Measurements from ENCODE around the gene NBEAL1. TPM values are rescaled to one million over a fixed set of nuclear protein-coding genes. Genes with fewer than 3 reads are reported as not detected.

Gene NBEAL1
- total and polyA plus RNA-seq, 7 experiments from 2014 or later = 6.2 to 15.9 (median 11.8) TPM

DNA sequence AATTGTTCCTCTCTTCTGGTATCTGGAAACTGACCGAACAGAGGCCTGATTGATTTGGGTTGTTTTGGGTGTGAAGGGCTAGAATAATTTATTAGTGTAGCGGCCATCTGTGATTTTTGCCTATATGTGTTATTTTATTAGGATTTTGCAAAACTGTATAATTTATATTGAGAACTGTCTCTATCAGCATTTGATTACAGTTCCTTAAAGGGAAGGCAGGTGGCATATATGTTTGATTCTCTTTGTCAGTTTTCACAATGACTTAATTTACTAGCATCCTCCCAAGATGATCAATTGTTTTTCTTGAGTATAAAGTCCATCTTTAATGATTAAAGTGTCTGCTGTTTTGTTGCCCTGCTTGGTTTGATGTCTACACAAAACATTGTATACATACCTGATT, 4.5 kb downstream of the NBEAL1 start:
- peaks cover 18 to 44% (median 34%) of the 10 kb centered on the region in 7 donors for H3K4me1 Mint-ChIP-seq
- Histone ChIP-seq H3K4me3 (ENCODE audit: low read length) (no peak overlapping the region), H3K27me3 (ENCODE audit: control insufficient read depth in 2 of 2, insufficient read depth in 2 of 2, low read length in 2 of 2) (no peaks in the 10 kb centered on the region), H3K36me3 (ENCODE audit: control insufficient read depth in 2 of 3, insufficient read depth in 3 of 3, low read length in 3 of 3) (peaks cover 0 to 8% (median 0%) of the 10 kb centered on the region in 3 experiments), H3K4me1 (ENCODE audit: control insufficient read depth in 2 of 2, insufficient read depth in 2 of 2, low read length in 2 of 2) (peaks cover 5 to 10% of the 10 kb centered on the region in 2 donors), H3K9me3 (ENCODE audit: control insufficient read depth in 2 of 3, low read length in 3 of 3) (no peaks in the 10 kb centered on the region), H3K27ac (ENCODE audit: low read depth, low read length) (no peak overlapping the region)
- DNase-seq (no peak), ATAC-seq (no peak)
- intact Hi-C loops (cut with micrococcal nuclease) = loop anchor here in 1 of 2 donors (10.0 kb wide), 1 partner anchor 984 kb away; the partner anchor contains the start of gene FZD7
- H3K27ac Mint-ChIP-seq = peak overlapping the region in 2 of 9 donors; percentile 18 to 70
- CTCF ChIA-PET = no interaction called here
- H3K4me3 Mint-ChIP-seq = peak overlapping the region in 2 of 10 donors; percentile 11 to 17
- H3K27me3 Mint-ChIP-seq = no peaks in the 10 kb centered on the region
- H3K9me3 Mint-ChIP-seq = no peaks in the 10 kb centered on the region
- POLR2A ChIA-PET = no interaction called here
- peaks cover 0 to 5% (median 4%) of the 10 kb centered on the region in 5 donors for H3K36me3 Mint-ChIP-seq

DNA sequence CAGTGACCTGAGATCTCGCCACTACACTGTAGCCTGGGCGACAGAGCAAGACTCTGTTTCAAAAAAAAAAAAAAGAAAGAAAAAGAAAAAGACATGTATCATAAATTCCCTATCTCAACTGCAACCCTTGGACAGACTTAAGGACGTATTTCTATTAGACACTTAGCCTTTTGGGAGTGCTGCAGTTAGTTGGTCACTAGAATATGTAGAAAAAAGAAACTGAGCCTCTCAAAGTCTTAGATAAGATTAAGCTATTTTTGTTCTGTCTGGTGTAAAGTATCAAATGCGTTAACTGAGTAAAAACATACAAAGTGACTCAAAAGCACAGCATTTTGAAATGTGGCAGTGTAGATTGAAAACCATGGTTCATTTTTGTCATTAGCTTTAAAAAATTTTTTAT, 7.3 kb downstream of the NBEAL1 start:
- no peak overlapping the region for H3K4me3 Mint-ChIP-seq
- H3K36me3 Mint-ChIP-seq = peaks cover 0 to 9% (median 4%) of the 10 kb centered on the region in 5 donors
- Histone ChIP-seq H3K9me3 (ENCODE audit: control insufficient read depth in 2 of 3, low read length in 3 of 3) (no peaks in the 10 kb centered on the region), H3K4me3 (ENCODE audit: low read length) (no peak overlapping the region), H3K4me1 (ENCODE audit: control insufficient read depth in 2 of 2, insufficient read depth in 2 of 2, low read length in 2 of 2) (no peaks in the 10 kb centered on the region), H3K27me3 (ENCODE audit: control insufficient read depth in 2 of 2, insufficient read depth in 2 of 2, low read length in 2 of 2) (no peaks in the 10 kb centered on the region), H3K27ac (ENCODE audit: low read depth, low read length) (no peak overlapping the region), H3K36me3 (ENCODE audit: control insufficient read depth in 2 of 3, insufficient read depth in 3 of 3, low read length in 3 of 3) (no peaks in the 10 kb centered on the region)
- H3K27ac Mint-ChIP-seq = no peak overlapping the region
- ATAC-seq = no peak
- peaks cover 10 to 29% (median 21%) of the 10 kb centered on the region in 7 donors for H3K4me1 Mint-ChIP-seq
- DNase-seq = no peak
- POLR2A ChIA-PET = no interaction called here
- H3K9me3 Mint-ChIP-seq = no peaks in the 10 kb centered on the region
- no peaks in the 10 kb centered on the region for H3K27me3 Mint-ChIP-seq
- intact Hi-C loops (cut with micrococcal nuclease) = no loop called here
- CTCF ChIA-PET = no interaction called here

DNA sequence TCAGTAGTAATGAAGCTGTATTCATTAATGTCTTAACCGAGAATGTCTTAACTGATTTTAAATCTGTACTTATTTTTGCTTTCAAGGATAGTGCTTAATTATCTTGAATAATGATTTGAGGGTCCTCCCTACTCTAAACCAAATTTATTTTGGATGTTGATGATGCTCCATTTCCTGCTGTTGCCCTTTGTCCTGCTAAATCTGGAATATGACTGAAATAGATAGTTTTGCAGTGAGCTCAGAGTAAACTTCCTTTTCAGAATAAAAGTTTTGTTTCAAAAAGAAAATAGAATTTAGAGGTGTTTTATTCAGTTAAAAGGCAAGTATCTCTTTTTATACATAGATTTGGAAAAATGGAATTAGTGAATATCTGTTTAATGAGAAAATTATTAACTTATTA, 8.1 kb downstream of the NBEAL1 start:
- H3K36me3 Mint-ChIP-seq = peaks cover 0 to 10% (median 4%) of the 10 kb centered on the region in 5 donors
- POLR2A ChIA-PET = no interaction called here

DNA sequence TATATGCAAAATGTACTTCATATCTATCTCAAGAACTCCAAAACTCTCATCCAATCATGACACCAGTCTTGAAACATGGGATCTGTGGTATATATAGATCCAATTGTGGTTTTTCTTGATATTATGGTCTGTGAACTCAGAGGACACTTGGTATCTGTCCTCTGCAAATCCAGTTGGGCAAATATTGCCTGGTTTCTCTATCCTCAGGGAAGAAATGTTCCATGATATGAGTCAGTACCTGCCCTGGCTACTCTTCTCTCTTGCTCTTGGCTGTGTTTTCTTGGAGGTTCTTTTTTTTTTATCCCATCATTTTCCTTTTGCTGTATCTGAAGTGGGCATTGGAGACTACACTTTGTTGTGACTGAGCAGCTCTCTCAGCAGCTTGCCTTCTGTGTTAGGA, 10.9 kb downstream of the NBEAL1 start:
- intact Hi-C loops (cut with micrococcal nuclease) = no loop called here
- Mint-ChIP-seq H3K27ac (no peak overlapping the region), H3K36me3 (peaks cover 0 to 20% (median 3%) of the 10 kb centered on the region in 5 donors), H3K4me3 (no peak overlapping the region), H3K4me1 (peaks cover 0 to 8% (median 0%) of the 10 kb centered on the region in 7 donors), H3K27me3 (no peaks in the 10 kb centered on the region), H3K9me3 (no peaks in the 10 kb centered on the region)
- DNase-seq = no peak
- CTCF ChIA-PET = no interaction called here
- no peak for ATAC-seq
- H3K27me3 ChIP-seq (ENCODE audit: control insufficient read depth in 2 of 2, insufficient read depth in 2 of 2, low read length in 2 of 2) = no peaks in the 10 kb centered on the region
- no peak overlapping the region for H3K4me3 ChIP-seq (ENCODE audit: low read length)
- no peaks in the 10 kb centered on the region for H3K9me3 ChIP-seq (ENCODE audit: control insufficient read depth in 2 of 3, low read length in 3 of 3)
- no peaks in the 10 kb centered on the region for H3K4me1 ChIP-seq (ENCODE audit: control insufficient read depth in 2 of 2, insufficient read depth in 2 of 2, low read length in 2 of 2)
- no peaks in the 10 kb centered on the region for H3K36me3 ChIP-seq (ENCODE audit: control insufficient read depth in 2 of 3, insufficient read depth in 3 of 3, low read length in 3 of 3)
- POLR2A ChIA-PET = no interaction called here
- H3K27ac ChIP-seq (ENCODE audit: low read depth, low read length) = no peak overlapping the region

More for the DNA sequence above, 8.1 kb downstream of the NBEAL1 start:
- Histone ChIP-seq H3K27ac (ENCODE audit: low read depth, low read length) (no peak overlapping the region), H3K36me3 (ENCODE audit: control insufficient read depth in 2 of 3, insufficient read depth in 3 of 3, low read length in 3 of 3) (no peaks in the 10 kb centered on the region), H3K27me3 (ENCODE audit: control insufficient read depth in 2 of 2, insufficient read depth in 2 of 2, low read length in 2 of 2) (no peaks in the 10 kb centered on the region), H3K9me3 (ENCODE audit: control insufficient read depth in 2 of 3, low read length in 3 of 3) (no peaks in the 10 kb centered on the region), H3K4me1 (ENCODE audit: control insufficient read depth in 2 of 2, insufficient read depth in 2 of 2, low read length in 2 of 2) (no peaks in the 10 kb centered on the region), H3K4me3 (ENCODE audit: low read length) (no peak overlapping the region)
- no peak for DNase-seq
- Mint-ChIP-seq H3K27ac (peak overlapping the region in 1 of 9 donors; percentile 3), H3K9me3 (no peaks in the 10 kb centered on the region), H3K4me1 (peaks cover 8 to 26% (median 19%) of the 10 kb centered on the region in 7 donors), H3K4me3 (no peak overlapping the region), H3K27me3 (no peaks in the 10 kb centered on the region)
- ATAC-seq = no peak
- CTCF ChIA-PET = interaction anchor here (0.7 kb wide), 1 partner anchor 799 kb away, joined by 3 read pairs; no protein-coding TSS in a partner anchor
- intact Hi-C loops (cut with micrococcal nuclease) = no loop called here

DNA sequence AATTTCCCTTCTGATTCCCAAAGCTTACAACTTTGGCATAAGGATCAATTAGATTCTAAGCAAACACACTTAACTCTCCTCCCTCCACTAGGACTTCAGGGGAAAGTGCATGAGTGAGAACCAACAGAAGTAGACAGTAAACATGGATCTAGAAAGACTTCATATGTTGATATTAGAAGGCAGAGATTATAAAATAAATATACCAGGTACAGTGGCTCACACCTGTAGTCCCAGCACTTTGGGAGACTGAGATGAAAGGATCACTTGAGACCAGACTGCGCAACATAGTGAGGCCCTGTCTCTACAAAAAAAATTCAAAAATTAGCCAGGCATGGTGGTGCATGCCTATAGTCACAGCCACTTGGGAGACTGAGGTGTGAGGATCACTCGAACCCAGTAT, 15.9 kb downstream of the NBEAL1 start:
- Mint-ChIP-seq H3K4me3 (no peak overlapping the region), H3K4me1 (peaks cover 0 to 7% (median 0%) of the 10 kb centered on the region in 7 donors), H3K36me3 (peaks cover 3 to 23% (median 9%) of the 10 kb centered on the region in 5 donors), H3K27ac (no peak overlapping the region), H3K27me3 (no peaks in the 10 kb centered on the region), H3K9me3 (peaks cover 0 to 2% (median 0%) of the 10 kb centered on the region in 11 donors)
- no peak for ATAC-seq
- Histone ChIP-seq H3K27me3 (ENCODE audit: control insufficient read depth in 2 of 2, insufficient read depth in 2 of 2, low read length in 2 of 2) (no peaks in the 10 kb centered on the region), H3K9me3 (ENCODE audit: control insufficient read depth in 2 of 3, low read length in 3 of 3) (no peaks in the 10 kb centered on the region), H3K4me3 (ENCODE audit: low read length) (no peak overlapping the region), H3K4me1 (ENCODE audit: control insufficient read depth in 2 of 2, insufficient read depth in 2 of 2, low read length in 2 of 2) (no peaks in the 10 kb centered on the region), H3K36me3 (ENCODE audit: control insufficient read depth in 2 of 3, insufficient read depth in 3 of 3, low read length in 3 of 3) (no peaks in the 10 kb centered on the region), H3K27ac (ENCODE audit: low read depth, low read length) (no peak overlapping the region)
- ChIA-PET POLR2A (interaction anchor here (0.6 kb wide), 1 partner anchor 19 kb away, joined by 3 read pairs; no protein-coding TSS in a partner anchor), CTCF (no interaction called here)
- intact Hi-C loops (cut with micrococcal nuclease) = no loop called here
- no peak for DNase-seq

DNA sequence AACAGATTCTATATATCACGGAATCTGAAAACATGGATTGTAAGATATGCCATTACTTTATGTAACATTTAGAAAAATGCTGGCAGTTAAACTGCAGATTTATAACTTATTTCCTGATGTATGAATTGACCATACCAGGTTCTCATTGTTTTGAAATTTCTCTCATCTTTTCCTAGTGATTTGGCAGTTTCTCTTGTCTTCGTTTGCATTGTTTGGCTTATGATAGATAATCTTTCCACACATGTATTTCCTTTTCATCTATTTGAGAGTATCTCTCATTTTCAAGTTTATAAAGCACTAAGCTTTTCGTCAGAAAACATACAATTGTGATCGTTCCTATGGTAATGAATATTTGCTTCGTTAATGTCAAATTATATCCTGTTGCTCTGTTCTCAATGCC, 16.3 kb downstream of the NBEAL1 start:
- Mint-ChIP-seq H3K27me3 (no peaks in the 10 kb centered on the region), H3K27ac (no peak overlapping the region), H3K36me3 (peaks cover 3 to 23% (median 9%) of the 10 kb centered on the region in 5 donors), H3K4me3 (no peak overlapping the region), H3K9me3 (peaks cover 0 to 2% (median 0%) of the 10 kb centered on the region in 11 donors), H3K4me1 (peaks cover 0 to 7% (median 0%) of the 10 kb centered on the region in 7 donors)
- intact Hi-C loops (cut with micrococcal nuclease) = no loop called here
- Histone ChIP-seq H3K36me3 (ENCODE audit: control insufficient read depth in 2 of 3, insufficient read depth in 3 of 3, low read length in 3 of 3) (no peaks in the 10 kb centered on the region), H3K27me3 (ENCODE audit: control insufficient read depth in 2 of 2, insufficient read depth in 2 of 2, low read length in 2 of 2) (no peaks in the 10 kb centered on the region), H3K27ac (ENCODE audit: low read depth, low read length) (no peak overlapping the region), H3K4me1 (ENCODE audit: control insufficient read depth in 2 of 2, insufficient read depth in 2 of 2, low read length in 2 of 2) (no peaks in the 10 kb centered on the region), H3K4me3 (ENCODE audit: low read length) (no peak overlapping the region), H3K9me3 (ENCODE audit: control insufficient read depth in 2 of 3, low read length in 3 of 3) (no peaks in the 10 kb centered on the region)
- no peak for DNase-seq
- ChIA-PET CTCF (no interaction called here), POLR2A (no interaction called here)
- no peak for ATAC-seq

DNA sequence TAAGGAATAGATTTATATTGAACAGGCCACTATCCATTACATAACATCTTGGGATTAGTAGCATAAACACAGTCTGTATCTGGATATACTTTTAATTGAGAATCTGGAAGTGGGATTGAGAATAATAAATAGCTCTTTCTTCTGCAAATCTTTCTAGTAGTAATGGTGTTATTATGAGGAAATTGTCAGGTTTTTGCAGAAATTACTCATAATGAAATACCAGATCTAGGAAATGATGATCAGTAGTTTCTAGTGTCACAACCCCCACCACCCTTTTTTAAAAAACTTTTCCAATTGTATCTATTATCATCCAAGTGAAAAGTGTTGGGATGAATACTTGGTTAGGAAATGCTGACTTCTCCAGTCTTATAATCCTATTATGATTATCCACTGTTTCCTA, 18.7 kb downstream of the NBEAL1 start:
- H3K9me3 ChIP-seq (ENCODE audit: control insufficient read depth in 2 of 3, low read length in 3 of 3) = no peaks in the 10 kb centered on the region
- intact Hi-C loops (cut with micrococcal nuclease) = no loop called here
- no peaks in the 10 kb centered on the region for H3K4me1 ChIP-seq (ENCODE audit: control insufficient read depth in 2 of 2, insufficient read depth in 2 of 2, low read length in 2 of 2)
- Mint-ChIP-seq H3K9me3 (peaks cover 0 to 2% (median 0%) of the 10 kb centered on the region in 11 donors), H3K4me3 (no peak overlapping the region), H3K4me1 (peaks cover 0 to 7% (median 3%) of the 10 kb centered on the region in 7 donors), H3K27me3 (no peaks in the 10 kb centered on the region), H3K36me3 (peaks cover 3 to 19% (median 9%) of the 10 kb centered on the region in 5 donors), H3K27ac (peak overlapping the region in 1 of 9 donors; percentile 18)
- ATAC-seq = no peak
- no peak overlapping the region for H3K27ac ChIP-seq (ENCODE audit: low read depth, low read length)
- no peak overlapping the region for H3K4me3 ChIP-seq (ENCODE audit: low read length)
- H3K36me3 ChIP-seq (ENCODE audit: control insufficient read depth in 2 of 3, insufficient read depth in 3 of 3, low read length in 3 of 3) = no peaks in the 10 kb centered on the region
- ChIA-PET POLR2A (no interaction called here), CTCF (no interaction called here)
- H3K27me3 ChIP-seq (ENCODE audit: control insufficient read depth in 2 of 2, insufficient read depth in 2 of 2, low read length in 2 of 2) = no peaks in the 10 kb centered on the region
- DNase-seq = no peak
